Measurements from ENCODE around the gene VAMP4. TPM values are rescaled to one million over a fixed set of nuclear protein-coding genes. Genes with fewer than 3 reads are reported as not detected.
"Not testable (repeated sequence)": the region's sequence is repeated elsewhere in the genome, so short reads cannot be mapped to it uniquely, and the experiment has no call there.

Gene VAMP4
- total RNA-seq, 2 donors from 2014 or later: 8.8 to 10.1 TPM

DNA sequence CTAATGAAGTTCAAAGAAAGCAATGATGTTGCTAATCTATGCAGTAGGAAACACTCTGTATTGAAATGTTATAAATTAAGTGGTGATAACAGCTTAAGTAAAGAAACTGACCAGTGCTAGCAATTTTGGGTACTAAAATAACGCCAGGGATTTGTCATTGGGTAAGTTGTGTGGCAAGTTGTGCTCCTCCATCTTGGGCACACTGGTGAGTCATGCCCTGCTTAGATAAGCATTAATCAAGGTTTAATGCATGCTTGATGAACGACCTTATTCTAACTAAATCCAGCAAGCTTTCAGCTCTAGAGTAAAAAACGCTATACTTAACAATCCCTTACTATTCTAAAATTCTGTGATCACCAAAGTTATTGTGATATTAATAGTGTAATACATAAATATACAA is 25.2 kb downstream of the VAMP4 start:
- intact Hi-C loops (cut with DNase I, micrococcal nuclease): loop anchor here in 1 of 2 donors (2.0 kb wide), 1 partner anchor 72 kb away; no protein-coding TSS in a partner anchor
- DNase-seq (no peak), ATAC-seq (no peak)

GRCh38 chr1:171715813-171716251 is 26.0 kb downstream of the VAMP4 start:
- no peak for ATAC-seq
- no peak for DNase-seq
- intact Hi-C loops (cut with DNase I, micrococcal nuclease): loop anchor here in 1 of 2 donors (2.0 kb wide), 1 partner anchor 71 kb away; no protein-coding TSS in a partner anchor

- DNase-seq (no peak), ATAC-seq (no peak)
- intact Hi-C loops (cut with DNase I, micrococcal nuclease): no loop called here
These were observed 29.5 kb downstream of the VAMP4 start for GRCh38 chr1:171712341-171712740.

DNA sequence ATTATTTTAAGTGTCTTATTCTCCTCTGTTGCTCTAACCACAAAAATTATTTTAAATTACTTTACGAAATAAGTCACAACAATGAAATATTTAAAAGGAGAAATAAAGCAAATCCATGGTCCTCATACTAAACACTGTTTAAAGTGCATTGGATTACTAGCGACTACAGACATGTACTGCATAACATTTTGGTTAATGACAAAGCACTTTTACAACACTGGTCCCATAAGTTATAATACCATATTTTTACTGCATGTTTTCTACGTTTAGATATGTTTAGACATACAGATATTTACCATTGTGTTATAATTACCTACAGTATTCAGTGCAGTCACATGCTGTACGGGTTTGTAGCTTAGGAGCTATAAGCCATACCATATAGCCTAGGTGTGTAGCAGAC is 30.2 kb downstream of the VAMP4 start:
- intact Hi-C loops (cut with DNase I, micrococcal nuclease): no loop called here
- DNase-seq: no peak
- no peak for ATAC-seq

- ATAC-seq (no peak), DNase-seq (no peak)
- intact Hi-C loops (cut with DNase I, micrococcal nuclease): no loop called here
These were observed 34.3 kb downstream of the VAMP4 start for GRCh38 chr1:171707583-171707982.

GRCh38 chr1:171702598-171702997 is 39.3 kb downstream of the VAMP4 start:
- no peak for DNase-seq
- intact Hi-C loops (cut with DNase I, micrococcal nuclease): no loop called here
- no peak for ATAC-seq

DNA sequence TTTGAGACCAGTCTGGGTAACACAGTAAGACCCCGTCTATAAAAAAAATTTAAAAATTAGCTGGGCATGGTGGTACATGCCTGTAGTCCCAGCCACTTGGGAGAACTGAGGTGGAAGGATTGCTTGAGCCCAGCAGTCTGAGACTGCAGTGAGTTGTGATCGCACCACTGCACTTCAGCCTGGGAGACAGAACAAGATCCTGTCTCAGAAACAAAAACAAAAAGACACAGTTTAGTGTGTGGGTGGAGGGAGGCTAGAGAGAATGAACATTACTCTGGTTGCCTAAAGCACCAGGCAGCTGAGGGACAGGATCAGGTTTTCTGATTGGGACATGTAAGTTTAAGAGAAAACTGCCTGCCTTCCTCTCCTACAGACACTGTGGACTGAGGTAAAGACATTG is 42.3 kb downstream of the VAMP4 start:
- intact Hi-C loops (cut with DNase I, micrococcal nuclease): no loop called here
- DNase-seq: no peak
- no peak for ATAC-seq

GRCh38 chr1:171695772-171696171 is 46.1 kb downstream of the VAMP4 start:
- ATAC-seq; intact Hi-C loops (cut with DNase I, micrococcal nuclease); DNase-seq: not testable (repeated sequence)

DNA sequence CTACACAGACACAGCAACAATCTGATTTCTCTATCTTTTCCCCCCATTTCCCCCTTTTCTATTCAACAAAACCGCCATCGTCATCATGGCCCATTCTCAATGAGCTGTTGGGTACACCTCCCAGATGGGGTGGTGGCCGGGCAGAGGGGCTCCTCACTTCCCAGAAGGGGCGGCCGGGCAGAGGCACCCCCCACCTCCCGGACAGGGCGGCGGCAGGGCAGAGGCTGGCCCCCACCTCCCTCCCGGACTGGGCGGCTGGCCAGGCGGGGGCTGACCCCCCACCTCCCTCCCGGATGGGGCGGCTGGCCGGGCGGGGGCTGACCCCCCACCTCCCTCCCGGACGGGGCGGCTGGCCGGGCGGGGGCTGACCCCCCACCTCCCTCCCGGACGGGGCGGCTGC is 48.3 kb downstream of the VAMP4 start:
- DNase-seq; ATAC-seq; intact Hi-C loops (cut with DNase I, micrococcal nuclease): not testable (repeated sequence)

DNA sequence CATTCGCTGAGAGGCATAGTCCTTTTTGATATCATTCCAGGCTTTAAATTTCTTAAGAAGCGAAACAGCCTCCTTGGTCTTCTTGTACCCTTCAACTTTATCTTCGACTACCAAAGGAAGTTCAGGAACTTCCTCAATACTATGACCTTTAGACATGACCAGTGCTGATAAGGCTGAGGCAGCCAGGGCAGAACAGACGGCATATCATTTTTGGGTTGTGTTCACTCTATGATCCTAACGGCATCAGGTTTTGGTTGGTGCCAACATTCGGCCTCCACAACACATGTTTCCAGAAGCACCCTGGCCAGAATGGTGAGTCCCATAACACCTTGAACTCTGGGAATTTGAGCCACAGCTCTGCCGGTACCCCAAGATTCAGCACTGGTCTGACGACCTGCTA is 58.0 kb downstream of the VAMP4 start:
- intact Hi-C loops (cut with DNase I, micrococcal nuclease): no loop called here
- ATAC-seq (no peak), DNase-seq (no peak)

- ATAC-seq (no peak), DNase-seq (no peak)
- intact Hi-C loops (cut with DNase I, micrococcal nuclease): no loop called here
These were observed 61.5 kb downstream of the VAMP4 start for GRCh38 chr1:171680339-171680738.

GRCh38 chr1:171676823-171677222 is 65.0 kb downstream of the VAMP4 start:
- DNase-seq: no peak
- intact Hi-C loops (cut with DNase I, micrococcal nuclease): no loop called here
- ATAC-seq: no peak

GRCh38 chr1:171674431-171675405 is 67.1 kb downstream of the VAMP4 start:
- intact Hi-C loops (cut with DNase I, micrococcal nuclease): no loop called here
- ATAC-seq: no peak
- DNase-seq: no peak

DNA sequence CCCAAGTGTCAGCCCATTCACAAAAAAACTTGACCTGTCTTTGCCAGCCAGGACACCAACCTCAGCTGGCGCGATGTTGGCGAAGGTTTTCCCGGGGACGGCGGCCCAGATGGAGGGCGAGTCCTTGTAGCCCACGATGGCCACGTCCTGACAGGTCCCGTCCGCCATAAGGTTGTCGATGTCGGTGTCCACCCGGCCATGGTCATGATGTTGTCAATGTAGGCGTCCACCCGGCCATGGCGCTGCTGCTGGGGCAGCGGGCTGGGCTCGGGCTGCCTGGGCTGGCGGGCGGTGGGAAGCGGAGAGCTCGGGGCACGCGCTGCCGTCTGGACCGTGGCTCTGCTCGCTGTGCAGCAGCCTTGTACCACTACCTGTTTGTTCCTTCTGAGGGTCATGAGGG is 71.1 kb downstream of the VAMP4 start:
- intact Hi-C loops (cut with DNase I, micrococcal nuclease): no loop called here
- ATAC-seq (no peak), DNase-seq (no peak)

- intact Hi-C loops (cut with DNase I, micrococcal nuclease): no loop called here
- no peak for DNase-seq
- ATAC-seq: no peak
These were observed 73.5 kb downstream of the VAMP4 start for GRCh38 chr1:171668372-171668771.

DNA sequence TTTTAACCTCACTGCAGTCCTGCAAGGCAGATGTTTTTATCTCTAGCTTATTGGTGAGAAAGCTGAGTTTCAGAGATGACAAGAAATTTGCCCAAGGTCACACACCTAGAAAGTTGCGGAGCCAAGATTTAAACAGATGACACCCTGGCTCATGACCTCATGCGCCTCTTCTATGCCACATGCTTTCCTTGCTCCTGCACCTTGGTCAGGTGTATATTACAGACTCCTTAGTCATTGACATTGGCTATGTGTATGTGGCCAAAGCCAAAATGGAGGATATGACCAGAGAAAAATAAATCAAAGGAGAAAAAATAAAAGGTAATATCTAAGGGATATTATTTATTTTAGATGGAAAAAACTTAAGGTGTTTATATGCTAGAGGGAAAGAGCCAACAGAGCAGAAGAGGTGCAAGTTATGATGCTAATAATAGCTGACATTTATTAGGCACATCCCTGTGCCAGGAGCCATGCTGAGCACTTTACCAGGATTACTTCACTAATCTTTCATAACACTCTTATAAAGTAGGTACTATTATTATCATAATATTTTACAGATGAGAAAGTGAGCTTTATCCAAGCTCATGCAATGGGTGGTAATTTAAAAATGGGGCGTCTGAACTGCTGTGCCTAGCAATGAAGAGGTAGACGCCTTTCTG is 75.6 kb downstream of the VAMP4 start:
- ATAC-seq (no peak), DNase-seq (no peak)
- intact Hi-C loops (cut with DNase I, micrococcal nuclease): no loop called here

GRCh38 chr1:171664976-171665375 is 76.9 kb downstream of the VAMP4 start:
- intact Hi-C loops (cut with DNase I, micrococcal nuclease): no loop called here
- DNase-seq (no peak), ATAC-seq (no peak)

DNA sequence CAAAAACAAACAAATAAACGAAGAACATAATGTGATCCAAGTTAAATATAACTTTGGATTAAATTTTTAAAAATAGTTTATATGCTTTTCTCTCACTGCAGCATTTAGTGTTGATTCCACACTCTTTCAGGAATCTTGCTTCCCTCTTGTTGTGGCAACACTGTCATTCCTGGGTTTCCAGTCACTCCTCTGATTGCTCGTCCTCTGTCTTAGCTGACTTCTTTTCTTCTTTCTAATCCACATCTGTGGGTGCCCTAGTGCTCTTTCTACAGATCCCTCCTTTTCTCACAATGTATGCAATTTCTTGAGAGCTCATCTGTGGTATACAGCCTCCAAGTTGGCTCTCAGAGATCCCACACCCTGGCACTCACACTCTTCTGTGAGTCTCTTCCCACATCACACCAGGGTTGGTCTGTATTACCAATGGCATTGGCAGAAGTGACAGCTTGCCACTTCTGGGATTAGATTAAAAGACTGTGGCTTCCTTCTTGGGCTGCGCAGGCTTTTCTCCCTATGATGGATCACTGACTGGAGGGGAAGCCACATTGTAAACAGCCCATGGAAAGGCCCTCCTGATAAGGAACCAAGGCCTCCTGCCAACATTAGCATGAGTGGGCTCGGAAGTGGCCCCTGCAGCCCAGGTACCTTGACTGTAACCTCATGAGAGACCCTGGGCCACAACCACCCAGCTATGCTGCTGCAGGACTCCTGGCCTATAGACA is 77.8 kb downstream of the VAMP4 start:
- intact Hi-C loops (cut with DNase I, micrococcal nuclease): no loop called here
- DNase-seq (no peak), ATAC-seq (no peak)

GRCh38 chr1:171663036-171663853 is 78.6 kb downstream of the VAMP4 start:
- ATAC-seq (no peak), DNase-seq (no peak)
- intact Hi-C loops (cut with DNase I, micrococcal nuclease): no loop called here
